Fibroblast of the conjunctiva (primary cell): Measurements from ENCODE around the gene FJX1.
"Not testable (repeated sequence)": the region's sequence is repeated elsewhere in the genome, so short reads cannot be mapped to it uniquely, and the experiment has no call there.

Experiments
- DNase-seq: peaks from one replicate; pipeline ENCODE4 v3.0.0-alpha.2; 2010; ENCODE audit warnings: low read depth

The FJX1 gene

GRCh38 chr11:35632301-35632700, 14.0 kb downstream of the FJX1 start:
- no peak for DNase-seq

DNA sequence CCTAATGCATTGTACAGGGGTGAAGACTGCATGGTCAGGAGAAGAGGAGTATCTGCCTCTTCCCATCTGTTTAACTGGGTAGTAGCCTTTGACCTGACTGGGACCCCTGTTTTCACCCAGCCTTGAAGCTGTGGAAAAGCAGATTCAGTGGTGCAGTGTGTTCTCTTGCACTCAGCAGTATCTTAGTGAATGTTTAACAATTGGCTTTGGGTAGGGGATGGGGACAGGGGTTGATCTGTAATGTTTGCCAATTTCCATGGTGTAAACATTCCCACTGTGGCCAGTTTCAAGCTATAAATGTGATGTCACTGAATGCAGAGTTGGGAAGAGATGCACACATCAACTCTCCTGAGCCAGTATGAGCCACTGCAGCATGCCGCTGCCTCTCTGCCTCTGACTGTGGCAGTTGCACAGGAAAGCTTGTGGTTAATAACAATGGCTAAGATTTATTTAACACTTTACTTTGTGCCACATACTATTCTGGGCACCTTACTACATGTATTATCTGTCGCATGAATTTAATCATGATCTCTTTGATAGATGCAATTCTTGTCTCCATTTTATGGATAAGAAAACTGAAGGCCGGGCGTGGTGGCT, 15.7 kb downstream of the FJX1 start:
- no peak for DNase-seq

DNA sequence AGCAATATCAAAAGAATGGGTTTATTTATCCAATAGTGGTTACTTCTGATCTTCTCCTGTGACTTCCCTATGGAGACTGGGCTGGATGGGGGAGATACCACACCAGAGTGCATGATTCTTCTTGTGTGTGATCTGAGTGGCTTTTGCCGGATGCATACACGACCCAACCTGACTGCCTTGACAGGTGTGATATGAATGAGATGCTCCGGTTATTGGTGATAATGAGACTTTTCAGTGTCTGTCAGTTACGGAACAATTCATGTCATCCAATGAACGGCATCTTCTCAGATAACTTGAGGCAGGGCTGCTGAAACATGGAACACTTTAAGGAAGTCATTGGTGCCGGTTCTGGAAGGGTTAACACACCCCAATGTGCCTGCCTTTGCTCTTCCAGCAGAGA, 17.7 kb downstream of the FJX1 start:
- DNase-seq: no peak

DNA sequence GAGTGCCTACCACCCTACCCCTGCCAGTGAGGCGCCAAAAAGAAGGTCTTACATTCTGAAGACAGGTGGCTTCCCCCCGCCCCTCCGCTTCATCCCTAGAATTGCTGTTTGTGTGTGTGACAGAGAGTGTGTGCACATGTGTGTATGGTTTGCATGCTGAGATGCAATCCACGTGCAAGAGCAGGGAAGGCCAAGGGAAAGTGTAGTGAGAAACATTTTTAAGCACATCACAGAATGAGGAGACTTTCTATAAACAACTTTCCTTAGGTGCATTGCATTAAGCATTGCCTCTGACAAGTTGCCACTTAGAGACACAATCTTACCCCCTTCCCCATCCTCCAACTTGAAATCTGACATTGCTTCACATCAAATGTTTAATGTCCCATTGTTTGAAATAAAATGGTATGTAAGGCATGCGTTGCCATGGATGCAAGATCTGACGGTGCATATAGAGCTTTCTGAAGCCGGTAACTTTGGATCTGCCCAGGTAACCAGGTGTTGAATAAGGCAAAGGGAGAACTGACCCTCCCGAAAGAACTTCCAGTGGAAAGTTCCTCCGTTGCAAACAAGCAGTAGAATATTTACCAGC, 21.4 kb downstream of the FJX1 start:
- DNase-seq: no peak

DNA sequence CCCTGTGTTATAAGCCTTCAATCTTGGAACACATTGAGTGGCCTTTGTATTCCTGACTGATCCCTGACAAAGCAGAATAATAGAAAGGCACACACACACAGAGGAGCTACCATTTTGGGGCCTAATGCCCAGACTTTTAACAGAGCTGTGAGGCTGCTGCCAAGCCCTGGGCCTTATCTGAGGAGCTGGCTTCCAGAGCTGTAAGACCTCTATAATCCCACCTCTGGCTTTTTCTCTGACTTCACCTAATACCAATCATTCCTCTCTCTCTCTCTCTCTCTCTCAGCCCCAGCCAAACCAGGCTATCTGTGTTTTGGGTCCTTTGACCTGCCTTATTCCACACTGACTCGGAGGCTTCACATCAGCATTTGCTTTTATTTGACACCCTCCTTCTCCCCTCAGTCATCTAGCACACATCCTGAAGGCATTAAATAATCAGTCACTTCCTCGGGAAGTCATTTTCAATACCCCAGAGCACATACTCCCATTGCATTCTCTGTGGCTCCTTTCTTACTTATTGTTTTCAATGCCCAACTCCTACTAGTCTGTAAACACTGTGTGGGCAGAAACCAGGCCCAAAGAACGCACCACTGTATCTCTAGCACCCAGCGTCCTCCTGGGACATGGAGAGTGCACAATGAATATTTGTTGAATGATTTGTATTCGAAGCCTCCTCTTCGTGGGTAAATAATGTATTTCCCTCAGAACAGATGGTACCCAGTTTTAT, 23.1 kb downstream of the FJX1 start:
- DNase-seq: no peak

- no peak for DNase-seq
These were observed 23.7 kb downstream of the FJX1 start for GRCh38 chr11:35641964-35642363.

GRCh38 chr11:35647421-35648093, 29.3 kb downstream of the FJX1 start:
- DNase-seq: no peak

GRCh38 chr11:35650006-35650405, 31.7 kb downstream of the FJX1 start:
- DNase-seq: no peak

DNA sequence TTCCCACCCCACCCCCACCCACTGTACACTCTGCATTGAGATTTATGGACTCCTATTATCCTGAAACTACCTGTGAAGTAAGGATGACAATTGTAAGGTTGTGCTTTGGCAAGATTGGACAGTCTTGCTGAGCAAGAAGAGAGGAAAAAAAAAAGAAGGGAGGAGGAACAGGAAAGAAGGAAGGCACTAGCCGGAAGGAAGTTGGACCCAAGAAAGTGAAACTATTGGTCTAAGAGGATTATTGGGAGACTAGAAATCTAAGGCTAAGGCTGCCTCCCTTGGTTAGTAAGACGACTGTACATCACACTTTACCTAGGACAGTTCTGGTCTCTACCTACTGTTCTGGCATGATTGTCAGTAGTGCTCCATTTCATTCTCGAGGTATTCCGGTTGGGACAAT, 32.2 kb downstream of the FJX1 start:
- no peak for DNase-seq

DNA sequence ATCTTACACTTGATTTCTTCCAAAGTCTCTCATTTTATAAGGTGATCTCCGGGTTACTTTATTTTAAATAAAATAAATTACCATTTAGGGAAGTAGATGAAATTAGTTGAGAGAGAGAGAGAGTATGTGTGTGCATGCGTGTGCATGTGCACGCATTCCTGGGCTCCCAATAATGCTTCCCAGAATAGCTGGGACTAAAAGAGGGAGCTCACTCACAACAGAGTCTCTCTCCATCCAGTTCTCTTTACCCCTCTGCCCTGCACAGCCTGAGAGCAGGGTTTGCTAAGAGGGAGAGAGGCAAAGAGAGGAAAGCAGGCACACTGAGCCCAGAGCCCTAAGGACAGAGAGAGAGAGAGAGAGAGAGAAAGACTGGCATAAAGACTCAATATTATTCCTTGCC, 33.0 kb downstream of the FJX1 start:
- DNase-seq: no peak

DNA sequence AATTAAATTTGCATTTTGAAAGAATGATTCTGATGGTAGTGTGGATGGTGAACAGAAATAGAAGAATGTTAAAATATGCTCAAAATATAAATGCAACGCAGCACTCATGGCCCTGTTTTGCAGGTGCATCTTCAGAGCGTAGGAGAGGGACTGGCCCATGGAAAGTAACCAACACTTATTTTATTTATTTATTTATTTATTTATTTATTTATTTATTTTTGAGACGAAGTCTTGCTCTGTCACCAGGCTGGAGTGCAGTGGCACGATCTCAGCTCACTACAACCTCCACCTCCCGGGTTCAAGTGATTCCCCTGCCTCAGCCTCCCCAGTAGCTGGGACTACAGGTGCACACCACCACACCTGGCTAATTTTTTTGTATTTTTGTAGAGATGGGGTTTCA, 34.5 kb downstream of the FJX1 start:
- not testable (repeated sequence) for DNase-seq

DNA sequence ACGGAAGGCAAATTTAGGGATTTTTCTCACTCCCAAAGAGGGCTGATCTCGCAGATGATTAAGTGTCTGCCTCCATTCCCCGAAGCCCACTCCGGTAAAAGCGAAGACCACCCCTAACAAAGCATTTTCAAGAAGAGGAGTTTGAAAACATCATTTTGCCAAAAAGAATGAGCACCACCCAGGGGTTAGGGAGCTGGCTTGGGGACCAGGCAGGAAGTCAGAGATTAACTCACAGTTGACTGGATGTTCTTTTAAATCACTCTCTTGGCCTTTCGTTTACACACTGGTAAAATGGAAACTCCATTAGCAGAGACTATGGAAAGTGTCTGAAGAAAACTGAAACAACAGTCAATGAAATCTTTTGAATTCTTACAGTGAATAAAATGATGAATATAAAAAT, 36.5 kb downstream of the FJX1 start:
- DNase-seq: no peak

GRCh38 chr11:35655254-35655653, 37.0 kb downstream of the FJX1 start:
- no peak for DNase-seq

GRCh38 chr11:35655856-35656255, 37.6 kb downstream of the FJX1 start:
- DNase-seq: no peak

- no peak for DNase-seq
These were observed 40.0 kb downstream of the FJX1 start for GRCh38 chr11:35658020-35658948.

DNA sequence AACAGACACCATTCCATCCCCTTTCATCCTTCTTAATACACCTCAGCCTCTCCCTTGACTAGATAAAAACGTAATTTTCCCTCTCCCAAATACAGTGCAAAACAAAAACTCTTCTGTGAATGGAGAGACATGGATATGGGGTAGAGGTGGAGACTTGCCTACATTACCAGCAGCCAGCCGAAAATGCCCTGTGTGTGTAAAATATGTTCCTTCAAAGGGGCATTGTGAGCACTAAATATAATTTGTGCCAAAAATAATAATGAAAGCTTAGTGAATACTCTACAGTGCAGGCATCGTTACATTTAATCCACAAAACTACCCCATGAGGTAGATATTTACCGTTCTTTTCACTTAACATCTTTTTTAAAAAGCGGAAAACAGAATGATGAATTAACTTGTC, 43.3 kb downstream of the FJX1 start:
- no peak for DNase-seq

DNA sequence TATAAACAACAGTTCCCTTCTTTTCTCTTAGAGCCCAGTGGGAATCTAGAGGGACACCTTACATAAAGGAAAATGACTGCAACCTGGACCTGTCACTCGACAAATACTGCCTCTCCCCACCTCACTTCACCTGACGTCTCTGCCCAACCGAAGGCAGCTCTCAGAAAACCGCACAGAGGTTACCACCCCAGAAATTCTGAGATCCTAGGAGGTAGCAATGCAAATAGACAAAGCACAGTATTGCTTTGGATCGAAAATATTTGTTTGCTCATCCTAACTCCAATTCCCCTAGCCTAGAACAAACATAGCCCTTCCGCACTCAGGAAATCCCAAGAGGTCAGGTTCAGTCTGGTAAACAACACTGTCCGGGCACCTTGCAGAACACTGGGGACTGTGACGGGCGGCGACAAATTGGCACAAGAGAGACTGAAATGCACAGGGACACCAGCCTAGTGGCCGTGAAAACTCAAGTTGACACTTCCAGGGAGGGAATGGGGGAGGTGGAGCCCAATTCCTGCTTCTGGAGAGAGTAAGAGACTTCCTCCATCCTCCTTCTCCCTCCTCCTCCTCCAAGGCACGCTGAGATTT, 43.9 kb downstream of the FJX1 start:
- DNase-seq: no peak

DNA sequence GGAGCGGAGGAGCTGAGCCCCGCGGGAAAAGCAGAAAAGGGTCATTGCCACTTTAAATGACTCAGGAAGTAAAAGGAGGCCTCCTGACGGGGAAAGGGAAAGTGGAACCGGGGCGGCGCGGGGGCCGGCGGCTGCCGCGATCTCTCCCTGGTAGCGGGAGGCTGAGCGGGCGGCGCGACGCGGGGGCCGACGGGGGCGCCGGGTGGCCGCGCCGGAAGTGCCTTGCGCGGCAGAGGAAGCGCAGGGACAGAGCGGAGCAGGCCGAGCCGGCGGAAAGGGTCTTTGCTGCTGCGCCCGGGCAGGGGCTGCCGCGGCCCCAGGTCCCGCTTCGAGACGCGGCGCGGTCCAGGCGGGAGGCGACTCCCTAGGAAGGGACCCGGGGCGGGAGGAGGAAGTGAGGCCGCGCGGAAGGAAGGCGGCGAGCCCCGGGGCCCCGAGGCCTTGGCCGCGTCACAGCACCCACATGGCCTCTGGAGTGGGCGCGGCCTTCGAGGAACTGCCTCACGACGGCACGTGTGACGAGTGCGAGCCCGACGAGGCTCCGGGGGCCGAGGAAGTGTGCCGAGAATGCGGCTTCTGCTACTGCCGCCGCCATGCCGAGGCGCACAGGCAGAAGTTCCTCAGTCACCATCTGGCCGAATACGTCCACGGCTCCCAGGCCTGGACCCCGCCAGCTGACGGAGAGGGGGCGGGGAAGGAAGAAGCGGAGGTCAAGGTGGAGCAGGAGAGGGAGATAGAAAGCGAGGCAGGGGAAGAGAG, 44.6 kb downstream of the FJX1 start, which contains the start of gene TRIM44:
Gene TRIM44, plus strand, starts transcription at position 127 of the 759 bp plus-strand sequence. Its CDS starts 337 bp downstream, at position 464.
- DNase-seq: peak; percentile 54

DNA sequence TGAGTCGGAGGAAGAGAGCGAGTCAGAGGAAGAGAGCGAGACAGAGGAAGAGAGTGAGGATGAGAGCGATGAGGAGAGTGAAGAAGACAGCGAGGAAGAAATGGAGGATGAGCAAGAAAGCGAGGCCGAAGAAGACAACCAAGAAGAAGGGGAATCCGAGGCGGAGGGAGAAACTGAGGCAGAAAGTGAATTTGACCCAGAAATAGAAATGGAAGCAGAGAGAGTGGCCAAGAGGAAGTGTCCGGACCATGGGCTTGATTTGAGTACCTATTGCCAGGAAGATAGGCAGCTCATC, 45.1 kb downstream of the FJX1 start:
- DNase-seq: no peak

DNA sequence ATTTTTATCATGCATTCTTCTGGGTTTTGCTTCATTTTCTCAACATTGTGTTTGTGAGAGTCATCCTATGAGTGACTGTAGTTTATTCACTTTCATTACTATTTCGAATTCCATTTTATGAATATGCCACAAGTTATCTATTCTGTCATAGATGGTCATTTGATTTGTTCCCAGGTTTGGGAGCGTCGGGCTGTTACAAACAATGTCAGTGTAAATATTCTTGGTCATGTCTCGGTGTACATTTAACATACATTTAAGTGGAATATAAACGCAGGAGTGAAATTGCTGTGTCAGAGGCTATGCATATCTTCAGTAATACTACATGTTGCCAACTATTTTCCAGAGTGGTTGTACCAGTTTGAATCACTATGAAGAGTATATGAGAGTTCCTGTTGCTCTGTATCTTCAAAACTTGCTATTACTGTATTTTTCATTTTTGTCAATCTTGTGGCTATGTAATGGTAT, 46.7 kb downstream of the FJX1 start:
- no peak for DNase-seq

DNA sequence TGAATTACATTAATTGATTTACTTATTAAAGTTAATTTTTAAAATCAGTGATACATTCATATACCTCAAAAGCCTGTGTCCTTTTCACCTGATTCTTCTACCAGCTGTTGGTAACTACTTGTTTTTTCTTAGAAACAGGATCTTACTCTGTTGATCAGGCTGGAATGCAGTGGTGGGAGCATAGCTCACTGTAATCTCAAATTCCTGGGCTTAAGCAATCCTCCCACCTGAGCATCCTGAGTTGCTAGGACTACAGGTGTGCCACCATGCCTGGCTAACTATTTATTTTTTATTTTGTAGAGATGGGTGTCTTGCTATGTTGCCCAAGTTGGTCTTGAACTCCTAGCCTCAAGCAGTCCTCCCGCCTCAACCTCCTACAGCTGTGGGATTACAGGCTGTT, 49.0 kb downstream of the FJX1 start:
- no peak for DNase-seq
